Ectodermal cell (in vitro differentiated cells): ENCODE measurements around the gene SDK2.
A peak's percentile ranks its signal among the peaks of the same experiment; 100 is the strongest.

ENCODE experiments used
- H3K27ac ChIP-seq: 2 replicates; pipeline ENCODE4 v1.7.0; 2013; ENCODE audit warnings: mild to moderate bottlenecking, low read depth, low read length; ENCODE audit not compliant: insufficient read depth, poor library complexity, severe bottlenecking
- H3K27me3 ChIP-seq: 2 replicates; pipeline ENCODE4 v1.7.0; 2013; ENCODE audit warnings: mild to moderate bottlenecking, low read length; ENCODE audit not compliant: insufficient read depth, control insufficient read depth, poor library complexity, severe bottlenecking
- H3K36me3 ChIP-seq: one replicate; pipeline ENCODE4 v1.7.0; 2013; ENCODE audit warnings: low read length; ENCODE audit not compliant: control insufficient read depth, insufficient read depth
- H3K4me1 ChIP-seq: one replicate; pipeline ENCODE4 v1.7.0; 2013; ENCODE audit warnings: low read length; ENCODE audit not compliant: control insufficient read depth, insufficient read depth
- H3K4me3 ChIP-seq: 2 replicates; pipeline ENCODE4 v1.7.0; 2013; ENCODE audit warnings: low read depth, low read length, control low read depth; ENCODE audit not compliant: insufficient read depth
- H3K9me3 ChIP-seq: 2 replicates; pipeline ENCODE4 v1.7.0; 2013; ENCODE audit warnings: mild to moderate bottlenecking, low read length, moderate library complexity; ENCODE audit not compliant: control insufficient read depth
- WGBS, 2 experiments: methylation state at CpG; one replicate each; pipeline ENCODE4 v1.1.7; 2013; ENCODE audit warnings: missing lambda C conversion rate in 2 of 2; 5-methylcytosine and 5-hydroxymethylcytosine counted together

SDK2 gene

DNA sequence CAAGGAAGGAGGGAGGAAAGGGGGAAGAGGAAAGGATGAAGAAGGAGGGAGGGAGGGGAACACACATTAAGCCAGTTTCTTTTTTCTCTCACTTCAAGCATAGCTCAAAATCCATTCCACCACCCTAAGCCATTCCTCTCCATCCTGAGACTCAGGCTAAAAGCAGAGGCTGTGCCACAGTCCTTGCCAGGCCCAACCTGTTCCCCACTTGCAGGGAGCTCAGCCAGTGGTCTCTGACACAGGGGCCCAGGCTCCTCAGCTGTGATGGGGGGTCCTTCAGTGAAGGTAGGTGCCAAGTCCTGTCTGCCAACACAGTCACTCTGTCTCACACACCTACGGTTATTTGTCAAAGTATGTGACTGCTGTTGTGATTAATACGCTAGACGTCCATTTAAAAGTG, 44.6 kb downstream of the SDK2 start:
- Histone ChIP-seq H3K9me3 (no peaks in the 10 kb centered on the region), H3K27ac (no peak overlapping the region), H3K27me3 (no peaks in the 10 kb centered on the region), H3K4me1 (peaks cover 43% of the 10 kb centered on the region), H3K4me3 (no peak overlapping the region), H3K36me3 (no peaks in the 10 kb centered on the region)
- WGBS, 2 experiments = 92 to 98% methylated on average over 3 of the region's 3 CpGs

DNA sequence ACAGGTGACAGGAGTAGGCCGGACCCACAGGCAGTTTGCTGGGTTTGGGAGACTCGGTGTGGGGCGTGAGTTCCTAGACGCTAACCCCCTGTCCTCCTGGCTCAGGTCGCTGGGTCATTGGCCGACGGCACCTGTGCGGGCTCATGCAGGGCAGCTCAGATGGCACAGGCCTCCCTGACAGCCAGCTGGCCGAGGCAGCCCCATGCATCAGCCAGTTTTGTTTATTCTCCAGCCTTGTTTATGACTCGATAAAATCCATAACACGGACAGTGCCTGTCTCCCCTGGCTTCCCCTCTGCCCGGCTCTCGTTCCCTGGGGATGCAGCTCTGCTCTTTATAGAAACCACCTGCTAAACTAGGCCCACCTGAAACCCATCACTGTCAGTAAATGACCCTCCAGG, 46.0 kb downstream of the SDK2 start:
- H3K9me3 ChIP-seq = no peaks in the 10 kb centered on the region
- no peak overlapping the region for H3K27ac ChIP-seq
- H3K4me3 ChIP-seq = no peak overlapping the region
- no peaks in the 10 kb centered on the region for H3K27me3 ChIP-seq
- WGBS, 2 experiments = 96% methylated on average over 13 of the region's 13 CpGs
- H3K36me3 ChIP-seq = no peaks in the 10 kb centered on the region
- H3K4me1 ChIP-seq = peaks cover 45% of the 10 kb centered on the region

DNA sequence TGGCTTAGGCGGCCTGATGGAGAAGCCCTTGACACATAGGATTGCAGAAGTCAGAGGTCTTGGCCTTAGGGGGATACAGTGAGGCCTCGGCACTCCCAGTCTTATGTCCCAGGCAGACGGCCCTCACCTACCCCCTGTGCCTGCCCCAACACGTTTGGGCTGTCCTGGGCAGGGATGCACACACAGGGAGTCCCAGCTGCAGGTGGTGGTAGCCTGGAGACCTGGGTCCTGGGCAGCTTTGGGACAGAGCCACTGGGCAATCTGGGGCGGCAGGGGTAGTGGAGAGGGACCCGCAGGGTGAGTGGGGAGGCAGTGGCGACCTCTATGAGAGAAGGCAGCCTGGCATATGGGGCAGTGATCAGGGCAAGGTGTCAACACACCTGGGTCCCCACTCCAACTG, 48.3 kb downstream of the SDK2 start:
- no peaks in the 10 kb centered on the region for H3K9me3 ChIP-seq
- no peak overlapping the region for H3K27ac ChIP-seq
- H3K4me1 ChIP-seq = peaks cover 49% of the 10 kb centered on the region
- H3K4me3 ChIP-seq = no peak overlapping the region
- H3K36me3 ChIP-seq = no peaks in the 10 kb centered on the region
- WGBS, 2 experiments = 79 to 80% methylated on average over 7 of the region's 7 CpGs
- H3K27me3 ChIP-seq = no peaks in the 10 kb centered on the region

DNA sequence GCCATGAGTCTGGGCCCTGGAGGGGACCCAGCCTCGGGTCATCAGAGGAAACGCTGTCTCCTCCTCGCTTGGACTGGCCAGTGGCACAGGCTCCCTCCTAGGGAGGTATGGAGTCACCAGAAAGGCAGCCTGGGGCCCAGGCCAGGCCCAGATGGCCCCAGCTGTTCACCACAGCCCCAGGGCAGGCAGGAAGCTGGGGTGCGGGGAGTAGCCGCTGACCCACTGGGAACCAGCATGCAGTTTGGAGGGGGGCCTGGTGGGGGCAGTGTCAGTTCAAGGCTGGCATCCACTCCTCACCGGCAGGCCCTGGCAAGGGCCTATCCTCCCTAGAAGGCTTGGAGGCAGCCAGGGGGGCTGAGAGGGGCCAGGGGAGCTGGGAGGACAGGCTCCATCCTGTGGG, 48.8 kb downstream of the SDK2 start:
- Histone ChIP-seq H3K36me3 (no peaks in the 10 kb centered on the region), H3K27ac (no peak overlapping the region), H3K4me1 (peaks cover 47% of the 10 kb centered on the region), H3K27me3 (no peaks in the 10 kb centered on the region), H3K9me3 (no peaks in the 10 kb centered on the region), H3K4me3 (no peak overlapping the region)
- WGBS, 2 experiments = 61 to 64% methylated on average over 6 of the region's 6 CpGs

DNA sequence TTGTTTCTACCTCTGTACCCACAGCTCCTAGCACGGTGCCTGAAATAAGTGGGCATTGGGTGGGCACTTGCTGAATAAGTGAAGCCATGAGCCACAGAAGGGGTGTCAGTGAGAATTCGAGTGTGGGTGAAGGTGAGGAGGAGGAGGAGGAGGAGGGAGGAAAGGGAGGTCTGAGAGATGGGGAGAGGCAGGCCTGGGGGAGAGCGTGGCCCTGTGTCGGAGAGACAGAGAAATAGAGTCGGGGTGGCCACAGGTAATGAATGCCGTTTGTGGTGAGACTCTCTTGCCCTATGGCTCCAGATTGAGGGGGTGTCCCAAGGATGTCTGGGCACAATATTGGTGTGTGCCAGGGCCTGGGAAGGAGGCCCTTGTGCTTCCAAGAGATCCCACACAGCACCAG, 49.2 kb downstream of the SDK2 start:
- Histone ChIP-seq H3K27ac (no peak overlapping the region), H3K4me3 (no peak overlapping the region), H3K4me1 (peaks cover 47% of the 10 kb centered on the region), H3K36me3 (no peaks in the 10 kb centered on the region), H3K27me3 (no peaks in the 10 kb centered on the region), H3K9me3 (no peaks in the 10 kb centered on the region)
- WGBS, 2 experiments = 94 to 96% methylated on average over 6 of the region's 6 CpGs

DNA sequence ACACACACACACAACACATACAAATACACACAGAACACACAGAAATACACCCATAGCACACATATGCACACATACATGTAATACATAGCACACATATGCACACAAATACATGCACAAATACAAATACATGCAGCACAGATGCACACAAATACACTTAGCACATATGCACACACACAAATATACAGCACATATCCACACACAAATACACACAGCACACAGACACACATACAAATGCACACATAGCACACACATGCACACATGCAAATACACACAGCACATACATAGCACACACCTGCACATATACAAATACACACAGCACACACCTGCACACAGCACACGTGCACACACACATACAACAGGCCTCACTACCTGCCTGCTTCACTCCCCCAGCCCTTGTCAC, 49.6 kb downstream of the SDK2 start:
- 88 to 91% methylated on average over 1 of the region's 1 CpG for WGBS, 2 experiments
- no peaks in the 10 kb centered on the region for H3K27me3 ChIP-seq
- H3K9me3 ChIP-seq = no peaks in the 10 kb centered on the region
- peaks cover 46% of the 10 kb centered on the region for H3K4me1 ChIP-seq
- no peak overlapping the region for H3K4me3 ChIP-seq
- H3K27ac ChIP-seq = no peak overlapping the region
- H3K36me3 ChIP-seq = no peaks in the 10 kb centered on the region

DNA sequence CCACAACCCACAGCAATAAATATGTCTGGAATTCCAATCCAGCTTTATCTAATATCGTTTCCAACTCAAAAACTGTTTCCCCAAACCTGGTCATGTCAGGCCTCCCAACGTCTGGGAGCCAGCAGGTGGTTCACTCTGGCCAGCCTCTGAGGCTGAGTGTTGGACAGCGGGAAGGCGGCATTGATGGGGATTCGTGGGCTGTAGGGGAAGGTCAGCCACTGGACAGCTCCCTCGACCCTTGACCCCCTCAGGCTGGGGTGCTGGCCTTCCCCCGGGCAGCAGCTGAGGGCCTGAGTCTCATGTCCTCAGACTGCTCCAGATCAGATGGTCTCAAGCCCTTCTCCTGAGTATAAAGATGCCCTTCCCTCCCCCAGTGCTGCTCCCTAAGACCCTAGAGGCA, 50.2 kb downstream of the SDK2 start:
- 74 to 78% methylated on average over 7 of the region's 7 CpGs for WGBS, 2 experiments
- no peak overlapping the region for H3K4me3 ChIP-seq
- H3K27me3 ChIP-seq = no peaks in the 10 kb centered on the region
- no peaks in the 10 kb centered on the region for H3K9me3 ChIP-seq
- no peak overlapping the region for H3K27ac ChIP-seq
- H3K36me3 ChIP-seq = no peaks in the 10 kb centered on the region
- peaks cover 48% of the 10 kb centered on the region for H3K4me1 ChIP-seq

DNA sequence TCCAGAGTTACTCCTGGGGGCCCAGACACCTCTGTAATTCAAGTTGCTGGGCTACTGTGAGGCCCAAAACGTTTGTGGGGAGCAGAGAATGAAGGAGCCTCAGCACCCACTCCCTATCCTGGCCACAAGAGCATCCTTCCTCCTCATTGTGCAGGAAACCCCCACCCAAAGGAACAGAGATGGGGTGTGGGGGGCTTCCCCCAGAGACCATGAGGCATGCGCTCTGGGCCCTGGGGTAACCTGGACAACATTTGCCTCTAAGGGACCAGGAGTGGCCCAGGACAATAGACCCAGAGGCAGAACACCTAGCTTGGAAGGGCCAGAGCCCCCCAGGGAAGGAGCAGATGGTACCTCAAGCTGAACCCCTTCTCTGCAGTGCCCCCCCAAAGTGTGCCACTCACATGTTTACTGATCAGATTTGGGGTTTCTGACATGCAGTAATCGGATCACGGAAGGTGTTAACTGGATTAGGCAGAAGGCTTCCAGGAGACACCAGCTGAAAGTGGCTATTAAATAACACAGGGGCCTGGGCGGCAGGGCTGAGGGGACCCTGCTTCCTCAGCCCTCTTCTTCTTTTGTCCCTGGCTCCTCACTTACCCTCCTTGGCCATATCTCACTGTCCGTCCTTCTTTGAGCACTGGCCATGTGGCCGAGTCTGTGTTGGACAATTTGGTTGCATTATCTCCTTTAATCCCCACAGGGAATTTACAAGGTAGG, 50.8 kb downstream of the SDK2 start:
- peaks cover 48% of the 10 kb centered on the region for H3K4me1 ChIP-seq
- H3K4me3 ChIP-seq = no peak overlapping the region
- 86 to 91% methylated on average over 7 of the region's 7 CpGs for WGBS, 2 experiments
- no peaks in the 10 kb centered on the region for H3K27me3 ChIP-seq
- H3K27ac ChIP-seq = no peak overlapping the region
- no peaks in the 10 kb centered on the region for H3K36me3 ChIP-seq
- no peaks in the 10 kb centered on the region for H3K9me3 ChIP-seq

DNA sequence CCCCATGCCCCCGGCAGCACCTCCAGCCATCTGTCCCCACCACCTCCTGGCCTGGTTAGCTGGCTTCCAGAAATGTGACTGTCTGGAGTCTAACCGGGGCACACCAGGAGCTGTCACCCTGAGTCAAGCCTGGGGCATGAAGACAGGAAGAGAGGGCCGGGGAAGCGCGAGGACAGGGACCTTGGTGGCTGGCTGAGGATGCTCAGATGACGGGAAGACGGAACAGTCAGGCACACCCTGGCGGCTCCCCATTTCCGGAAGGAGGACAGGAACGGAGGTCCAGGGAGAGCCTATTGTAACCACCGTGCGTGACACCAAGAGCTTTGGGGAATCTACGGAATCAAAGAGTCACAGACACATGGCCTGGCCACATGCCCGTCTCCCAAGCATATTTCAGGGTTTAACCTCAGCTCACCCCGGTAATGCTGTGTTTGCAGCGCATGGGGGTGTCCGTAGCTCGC, 51.7 kb downstream of the SDK2 start:
- Histone ChIP-seq H3K4me1 (peaks cover 48% of the 10 kb centered on the region), H3K36me3 (no peaks in the 10 kb centered on the region), H3K27me3 (no peaks in the 10 kb centered on the region), H3K27ac (peak overlapping the region; percentile 36), H3K9me3 (no peaks in the 10 kb centered on the region), H3K4me3 (no peak overlapping the region)
- WGBS, 2 experiments = 94% methylated on average over 18 of the region's 18 CpGs

DNA sequence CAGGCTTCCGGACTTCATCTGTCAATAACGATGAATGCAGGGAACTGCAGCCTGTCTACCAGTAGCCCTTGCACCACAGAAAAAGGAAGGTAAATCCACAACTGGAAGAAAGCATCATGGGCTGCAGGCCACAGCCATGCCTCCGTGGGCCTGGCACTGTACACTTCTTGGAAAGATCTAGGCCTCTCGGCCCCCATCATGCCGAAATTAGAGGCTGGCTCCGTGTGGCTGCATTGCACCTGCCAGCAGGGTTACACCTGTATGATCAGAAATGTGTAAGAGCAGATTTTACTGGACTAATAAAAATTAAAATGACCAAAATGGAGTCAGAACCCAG, 52.2 kb downstream of the SDK2 start:
- H3K4me3 ChIP-seq = no peak overlapping the region
- peaks cover 52% of the 10 kb centered on the region for H3K4me1 ChIP-seq
- H3K9me3 ChIP-seq = no peaks in the 10 kb centered on the region
- H3K27ac ChIP-seq = no peak overlapping the region
- H3K36me3 ChIP-seq = no peaks in the 10 kb centered on the region
- H3K27me3 ChIP-seq = no peaks in the 10 kb centered on the region
- 93 to 94% methylated on average over 6 of the region's 6 CpGs for WGBS, 2 experiments
